ENCODE measurements around the gene ORC2.

DNA sequence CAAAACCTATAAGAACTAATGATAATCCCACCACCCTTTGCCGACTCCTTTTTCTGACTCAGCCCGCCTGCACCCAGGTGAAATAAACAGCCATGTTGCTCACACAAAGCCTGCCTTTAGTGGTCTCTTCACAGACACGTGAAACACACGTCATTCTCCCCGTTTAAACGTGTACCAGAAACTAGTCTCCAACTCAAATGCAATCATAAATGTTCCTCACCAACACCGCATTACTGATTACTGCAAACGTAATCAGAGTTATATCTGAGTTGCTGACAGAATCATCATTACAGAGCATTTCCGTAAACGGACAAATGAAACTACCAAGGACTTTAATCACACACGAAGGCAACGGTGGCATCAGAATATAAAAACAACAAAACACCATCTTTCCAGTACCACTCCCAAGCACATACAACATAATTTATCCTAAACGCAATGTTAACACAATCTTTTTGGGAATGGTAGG lies 100.9 kb downstream of the ORC2 start:
- TF ChIP-seq, protein P1, sequence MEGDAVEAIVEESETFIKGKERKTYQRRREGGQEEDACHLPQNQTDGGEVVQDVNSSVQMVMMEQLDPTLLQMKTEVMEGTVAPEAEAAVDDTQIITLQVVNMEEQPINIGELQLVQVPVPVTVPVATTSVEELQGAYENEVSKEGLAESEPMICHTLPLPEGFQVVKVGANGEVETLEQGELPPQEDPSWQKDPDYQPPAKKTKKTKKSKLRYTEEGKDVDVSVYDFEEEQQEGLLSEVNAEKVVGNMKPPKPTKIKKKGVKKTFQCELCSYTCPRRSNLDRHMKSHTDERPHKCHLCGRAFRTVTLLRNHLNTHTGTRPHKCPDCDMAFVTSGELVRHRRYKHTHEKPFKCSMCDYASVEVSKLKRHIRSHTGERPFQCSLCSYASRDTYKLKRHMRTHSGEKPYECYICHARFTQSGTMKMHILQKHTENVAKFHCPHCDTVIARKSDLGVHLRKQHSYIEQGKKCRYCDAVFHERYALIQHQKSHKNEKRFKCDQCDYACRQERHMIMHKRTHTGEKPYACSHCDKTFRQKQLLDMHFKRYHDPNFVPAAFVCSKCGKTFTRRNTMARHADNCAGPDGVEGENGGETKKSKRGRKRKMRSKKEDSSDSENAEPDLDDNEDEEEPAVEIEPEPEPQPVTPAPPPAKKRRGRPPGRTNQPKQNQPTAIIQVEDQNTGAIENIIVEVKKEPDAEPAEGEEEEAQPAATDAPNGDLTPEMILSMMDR (IDR thresholded peaks at IDR 0.05 in 4 of 5, conservative IDR thresholded peaks at IDR 0.05 in 1 of 5) = no peak
- TF ChIP-seq POLR2A (IDR thresholded peaks at IDR 0.05) = peak; percentile 77 to 91
